DOHH2 (cell line): ENCODE measurements around the gene KMT5C.

Experiments used
- EZH2phosphoT487 ChIP-seq: fragments of 200-600 bp; sonication (generic); IDR thresholded peaks from 2 replicates; pipeline ENCODE4 v1.6.1; 2017; ENCODE audit warnings: borderline replicate concordance, mild to moderate bottlenecking, antibody characterized with exemption, low read length, moderate library complexity, mixed read lengths
- TF ChIP-seq, protein P1 (sequence below): fragments of 200-600 bp; sonication (generic); IDR thresholded peaks from one replicate; pipeline ENCODE4 v1.5.1; 2014; ENCODE audit warnings: antibody characterized with exemption, mild to moderate bottlenecking, low read depth, low read length; ENCODE audit not compliant: poor library complexity, severe bottlenecking

DNA sequence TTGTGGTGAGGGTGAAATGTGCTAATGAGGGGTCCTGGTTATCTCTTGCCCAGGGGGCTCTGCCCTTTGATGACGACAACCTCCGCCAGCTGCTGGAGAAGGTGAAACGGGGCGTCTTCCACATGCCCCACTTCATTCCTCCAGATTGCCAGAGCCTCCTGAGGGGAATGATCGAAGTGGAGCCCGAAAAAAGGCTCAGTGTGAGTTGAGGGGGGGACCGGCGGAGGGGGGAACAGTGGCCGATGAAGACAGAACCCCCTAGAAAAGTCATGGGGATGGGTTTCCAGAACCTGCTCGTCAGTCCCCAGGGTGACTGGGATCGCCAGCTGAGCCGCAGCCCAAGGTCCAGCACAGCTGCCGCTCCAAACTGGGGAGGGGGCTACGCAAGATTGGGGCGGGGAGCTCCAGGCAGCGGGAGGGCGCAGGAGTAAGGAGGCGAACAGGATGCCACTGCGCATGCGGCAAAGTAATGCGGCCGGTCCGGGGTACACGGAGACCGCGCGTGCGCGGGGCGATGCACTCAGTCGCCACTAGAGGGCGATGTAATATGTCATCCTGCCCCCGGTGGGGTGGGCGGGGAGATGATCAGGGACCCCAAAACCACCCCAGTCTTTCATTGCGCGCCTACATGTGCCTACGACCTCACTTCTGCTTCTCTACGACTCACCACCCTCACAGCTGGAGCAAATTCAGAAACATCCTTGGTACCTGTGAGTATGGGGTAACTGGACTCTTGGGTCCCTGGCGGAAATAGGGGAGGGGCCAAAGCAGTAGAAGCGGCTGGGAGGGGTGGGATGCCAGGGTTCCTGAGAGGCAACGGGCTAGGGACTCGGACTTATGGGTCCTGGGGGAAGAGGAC lies 38.0 kb upstream of the KMT5C start:
- TF ChIP-seq, protein P1, sequence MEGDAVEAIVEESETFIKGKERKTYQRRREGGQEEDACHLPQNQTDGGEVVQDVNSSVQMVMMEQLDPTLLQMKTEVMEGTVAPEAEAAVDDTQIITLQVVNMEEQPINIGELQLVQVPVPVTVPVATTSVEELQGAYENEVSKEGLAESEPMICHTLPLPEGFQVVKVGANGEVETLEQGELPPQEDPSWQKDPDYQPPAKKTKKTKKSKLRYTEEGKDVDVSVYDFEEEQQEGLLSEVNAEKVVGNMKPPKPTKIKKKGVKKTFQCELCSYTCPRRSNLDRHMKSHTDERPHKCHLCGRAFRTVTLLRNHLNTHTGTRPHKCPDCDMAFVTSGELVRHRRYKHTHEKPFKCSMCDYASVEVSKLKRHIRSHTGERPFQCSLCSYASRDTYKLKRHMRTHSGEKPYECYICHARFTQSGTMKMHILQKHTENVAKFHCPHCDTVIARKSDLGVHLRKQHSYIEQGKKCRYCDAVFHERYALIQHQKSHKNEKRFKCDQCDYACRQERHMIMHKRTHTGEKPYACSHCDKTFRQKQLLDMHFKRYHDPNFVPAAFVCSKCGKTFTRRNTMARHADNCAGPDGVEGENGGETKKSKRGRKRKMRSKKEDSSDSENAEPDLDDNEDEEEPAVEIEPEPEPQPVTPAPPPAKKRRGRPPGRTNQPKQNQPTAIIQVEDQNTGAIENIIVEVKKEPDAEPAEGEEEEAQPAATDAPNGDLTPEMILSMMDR, result peak; percentile 96
- no peak for TF ChIP-seq EZH2phosphoT487
